Measurements from ENCODE around the gene NHLH2. TPM values are rescaled to one million over a fixed set of nuclear protein-coding genes. Genes with fewer than 3 reads are reported as not detected.

The NHLH2 gene
- polyA plus RNA-seq, 1 experiment, result not detected

- Histone ChIP-seq H3K9me3 (ENCODE audit: control insufficient read depth, insufficient read depth, low read length) (no peaks in the 10 kb centered on the region), H3K27me3 (ENCODE audit: control insufficient read depth, insufficient read depth, low read length) (no peaks in the 10 kb centered on the region), H3K27ac (ENCODE audit: low read depth, low read length) (no peak overlapping the region), H3K4me3 (ENCODE audit: low read depth, low read length) (no peak overlapping the region)
- ChIA-PET CTCF (no interaction called here), POLR2A (no interaction called here)
- no peak for TF ChIP-seq CTCF (IDR thresholded peaks at IDR 0.05; ENCODE audit: low read depth, low read length)
- DNase-seq (ENCODE audit: low read depth, low spot score), result no peak
These were observed 40.2 kb upstream of the NHLH2 start for GRCh38 chr1:115880981-115881672.

GRCh38 chr1:115879977-115880376 is 39.1 kb upstream of the NHLH2 start:
- no peak for DNase-seq (ENCODE audit: low read depth, low spot score)
- H3K9me3 ChIP-seq (ENCODE audit: control insufficient read depth, insufficient read depth, low read length), result no peaks in the 10 kb centered on the region
- H3K27ac ChIP-seq (ENCODE audit: low read depth, low read length), result no peak overlapping the region
- H3K27me3 ChIP-seq (ENCODE audit: control insufficient read depth, insufficient read depth, low read length), result no peaks in the 10 kb centered on the region
- H3K4me3 ChIP-seq (ENCODE audit: low read depth, low read length), result no peak overlapping the region
- no peak for TF ChIP-seq CTCF (IDR thresholded peaks at IDR 0.05; ENCODE audit: low read depth, low read length)
- ChIA-PET CTCF (no interaction called here), POLR2A (no interaction called here)

- POLR2A ChIA-PET, result no interaction called here
- CTCF ChIA-PET, result no interaction called here
- H3K27ac ChIP-seq (ENCODE audit: low read depth, low read length), result no peak overlapping the region
- DNase-seq (ENCODE audit: low read depth, low spot score), result no peak
- H3K4me3 ChIP-seq (ENCODE audit: low read depth, low read length), result no peak overlapping the region
- H3K9me3 ChIP-seq (ENCODE audit: control insufficient read depth, insufficient read depth, low read length), result no peaks in the 10 kb centered on the region
- H3K27me3 ChIP-seq (ENCODE audit: control insufficient read depth, insufficient read depth, low read length), result no peaks in the 10 kb centered on the region
- TF ChIP-seq CTCF (IDR thresholded peaks at IDR 0.05; ENCODE audit: low read depth, low read length), result no peak
These were observed 36.6 kb upstream of the NHLH2 start for GRCh38 chr1:115877511-115877910.

GRCh38 chr1:115874904-115875303 is 34.0 kb upstream of the NHLH2 start:
- ChIA-PET CTCF (no interaction called here), POLR2A (no interaction called here)
- H3K9me3 ChIP-seq (ENCODE audit: control insufficient read depth, insufficient read depth, low read length), result no peaks in the 10 kb centered on the region
- H3K27me3 ChIP-seq (ENCODE audit: control insufficient read depth, insufficient read depth, low read length), result peaks cover 3% of the 10 kb centered on the region
- H3K4me3 ChIP-seq (ENCODE audit: low read depth, low read length), result no peak overlapping the region
- no peak for DNase-seq (ENCODE audit: low read depth, low spot score)
- H3K27ac ChIP-seq (ENCODE audit: low read depth, low read length), result no peak overlapping the region
- TF ChIP-seq CTCF (IDR thresholded peaks at IDR 0.05; ENCODE audit: low read depth, low read length), result no peak

- no peak for DNase-seq (ENCODE audit: low read depth, low spot score)
- Histone ChIP-seq H3K27ac (ENCODE audit: low read depth, low read length) (no peak overlapping the region), H3K9me3 (ENCODE audit: control insufficient read depth, insufficient read depth, low read length) (no peaks in the 10 kb centered on the region), H3K4me3 (ENCODE audit: low read depth, low read length) (no peak overlapping the region), H3K27me3 (ENCODE audit: control insufficient read depth, insufficient read depth, low read length) (peaks cover 3% of the 10 kb centered on the region)
- ChIA-PET CTCF (no interaction called here), POLR2A (no interaction called here)
- no peak for TF ChIP-seq CTCF (IDR thresholded peaks at IDR 0.05; ENCODE audit: low read depth, low read length)
These were observed 33.6 kb upstream of the NHLH2 start for GRCh38 chr1:115874497-115874896.
